Neuronal stem cell (in vitro differentiated cells): Measurements from ENCODE around the gene HEPACAM.

Experiments used
- DNase-seq: peaks from one replicate; pipeline ENCODE4 v3.0.0-alpha.2; 2013; ENCODE audit warnings: low spot score
- H2AFZ ChIP-seq: one replicate; pipeline ENCODE4 v1.6.1; 2013; ENCODE audit warnings: mild to moderate bottlenecking, low read length, inconsistent platforms
- H2AK5ac ChIP-seq: 2 replicates; pipeline ENCODE4 v1.6.1; 2013; ENCODE audit warnings: low read depth, mild to moderate bottlenecking, inconsistent platforms, low read length, moderate library complexity, mixed read lengths
- H2BK120ac ChIP-seq: 2 replicates; pipeline ENCODE4 v1.6.1; 2013; ENCODE audit warnings: low read depth, mild to moderate bottlenecking, inconsistent platforms, low read length, moderate library complexity, mixed read lengths
- H2BK12ac ChIP-seq: one replicate; pipeline ENCODE4 v1.6.1; 2013; ENCODE audit warnings: low read length, inconsistent platforms
- H2BK15ac ChIP-seq: 2 replicates; pipeline ENCODE4 v1.6.1; 2013; ENCODE audit warnings: mild to moderate bottlenecking, low read length, inconsistent platforms, mixed read lengths
- H2BK5ac ChIP-seq: one replicate; pipeline ENCODE4 v1.6.1; 2013; ENCODE audit warnings: inconsistent platforms, mild to moderate bottlenecking, low read length, moderate library complexity
- H3K14ac ChIP-seq: one replicate; pipeline ENCODE4 v1.6.1; 2013; ENCODE audit warnings: low read length, inconsistent platforms
- H3K18ac ChIP-seq: 2 replicates; pipeline ENCODE4 v1.6.1; 2013; ENCODE audit warnings: low read length, inconsistent platforms
- H3K23ac ChIP-seq: 2 replicates; pipeline ENCODE4 v1.6.1; 2013; ENCODE audit warnings: low read depth, mild to moderate bottlenecking, mixed read lengths, low read length, inconsistent platforms; ENCODE audit not compliant: poor library complexity
- H3K27ac ChIP-seq: replicated peaks from 3 replicates; pipeline ENCODE4 v1.5.1; 2013; ENCODE audit warnings: low read length, inconsistent platforms
- H3K27me3 ChIP-seq, 3 experiments: 2 replicates each; pipeline ENCODE4 v1.6.1; 2013; ENCODE audit warnings: low read length in 3 of 3, mild to moderate bottlenecking in 2 of 3, inconsistent platforms in 1 of 3, low read depth in 1 of 3, mixed read lengths in 1 of 3, moderate library complexity in 1 of 3; ENCODE audit not compliant: control insufficient read depth in 3 of 3, insufficient read depth in 3 of 3
- H3K36me3 ChIP-seq, 2 donors: replicated peaks in 1 of 2; 2 replicates each; pipeline ENCODE4 v1.6.1; 2013; ENCODE audit warnings: low read length in 2 of 2; ENCODE audit not compliant: control insufficient read depth in 2 of 2, insufficient read depth in 2 of 2
- H3K4ac ChIP-seq: 2 replicates; pipeline ENCODE4 v1.6.1; 2013; ENCODE audit warnings: inconsistent platforms, mild to moderate bottlenecking, low read length, moderate library complexity
- H3K4me1 ChIP-seq, 2 donors: 1 replicate in 1 of 2; 2 replicates in 1 of 2; pipeline ENCODE4 v1.6.1; 2013; ENCODE audit warnings: low read length in 2 of 2, low read depth in 1 of 2; ENCODE audit not compliant: control insufficient read depth in 2 of 2, insufficient read depth in 1 of 2
- H3K4me2 ChIP-seq: one replicate; pipeline ENCODE4 v1.6.1; 2013; ENCODE audit warnings: mild to moderate bottlenecking, low read length, inconsistent platforms; ENCODE audit not compliant: insufficient read depth, poor library complexity, severe bottlenecking
- H3K4me3 ChIP-seq, 2 donors: 2 replicates each; pipeline ENCODE4 v1.5.1; 2013; ENCODE audit warnings: low read length in 2 of 2, mild to moderate bottlenecking in 2 of 2, inconsistent platforms in 1 of 2, moderate library complexity in 1 of 2
- H3K79me1 ChIP-seq: one replicate; pipeline ENCODE4 v1.6.1; 2013; ENCODE audit warnings: low read depth, mild to moderate bottlenecking, inconsistent platforms, low read length, moderate library complexity
- H3K9ac ChIP-seq: one replicate; pipeline ENCODE4 v1.6.1; 2013; ENCODE audit warnings: mild to moderate bottlenecking, low read depth, low read length, inconsistent platforms; ENCODE audit not compliant: poor library complexity
- H3K9me3 ChIP-seq, 2 donors: replicated peaks in 1 of 2; 2 replicates each; pipeline versions ENCODE3 to v1.6.1; 2013; ENCODE audit warnings: low read length in 2 of 2, mild to moderate bottlenecking in 2 of 2, inconsistent platforms in 1 of 2, low read depth in 1 of 2, mixed read lengths in 1 of 2, moderate library complexity in 1 of 2; ENCODE audit not compliant: control insufficient read depth in 2 of 2, insufficient read depth in 1 of 2
- H4K8ac ChIP-seq: one replicate; pipeline ENCODE4 v1.6.1; 2013; ENCODE audit warnings: low read depth, mild to moderate bottlenecking, inconsistent platforms, low read length, moderate library complexity
- H4K91ac ChIP-seq: one replicate; pipeline ENCODE4 v1.6.1; 2013; ENCODE audit warnings: low read length, low read depth, mild to moderate bottlenecking, inconsistent platforms; ENCODE audit not compliant: poor library complexity
- WGBS, 2 donors: extraction: QIAGEN DNeasy Blood & Tissue Kit; methylation state at CpG; one replicate each; pipeline ENCODE4 v1.1.7; 2013; ENCODE audit warnings: missing lambda C conversion rate in 2 of 2, mixed read lengths in 1 of 2; ENCODE audit not compliant: insufficient read length in 2 of 2, insufficient replicate concordance in 1 of 2; ENCODE audit errors: extremely low coverage in 2 of 2; 5-methylcytosine and 5-hydroxymethylcytosine counted together

HEPACAM gene

GRCh38 chr11:124943741-124944140 lies 7.9 kb upstream of the HEPACAM start:
- no peak overlapping the region for H3K27ac ChIP-seq
- H2AFZ ChIP-seq = no peak overlapping the region
- H3K9ac ChIP-seq = no peak overlapping the region
- no peak overlapping the region for H3K14ac ChIP-seq
- H2AK5ac ChIP-seq = no peak overlapping the region
- no peaks in the 10 kb centered on the region for H3K9me3 ChIP-seq
- H3K4ac ChIP-seq = no peak overlapping the region
- H2BK5ac ChIP-seq = no peak overlapping the region
- H4K91ac ChIP-seq = no peak overlapping the region
- peak overlapping the region; percentile 74 for H3K18ac ChIP-seq
- H2BK15ac ChIP-seq = no peak overlapping the region
- H2BK12ac ChIP-seq = no peak overlapping the region
- no peaks in the 10 kb centered on the region for H3K36me3 ChIP-seq
- H4K8ac ChIP-seq = no peak overlapping the region
- H2BK120ac ChIP-seq = no peak overlapping the region
- no peak overlapping the region for H3K23ac ChIP-seq
- peaks cover 10 to 13% of the 10 kb centered on the region in 2 donors for H3K4me1 ChIP-seq
- no peak for DNase-seq
- WGBS, 2 donors = no CpG with 5 or more reads among the region's 1 CpG
- no peaks in the 10 kb centered on the region for H3K27me3 ChIP-seq
- H3K4me3 ChIP-seq = no peak overlapping the region
- H3K4me2 ChIP-seq = no peak overlapping the region
- H3K79me1 ChIP-seq = no peaks in the 10 kb centered on the region

- Histone ChIP-seq H3K79me1 (no peaks in the 10 kb centered on the region), H3K9me3 (no peaks in the 10 kb centered on the region), H3K27ac (no peak overlapping the region), H4K8ac (no peak overlapping the region), H3K9ac (no peak overlapping the region), H2BK12ac (no peak overlapping the region), H2BK15ac (no peak overlapping the region), H4K91ac (no peak overlapping the region), H3K14ac (no peak overlapping the region), H2AK5ac (no peak overlapping the region), H3K36me3 (no peaks in the 10 kb centered on the region), H3K4me1 (peaks cover 10 to 13% of the 10 kb centered on the region in 2 donors), H2BK120ac (no peak overlapping the region), H3K4me2 (no peak overlapping the region), H3K27me3 (no peaks in the 10 kb centered on the region), H3K4ac (no peak overlapping the region), H3K23ac (no peak overlapping the region), H3K4me3 (no peak overlapping the region), H2AFZ (peak overlapping the region; percentile 85), H2BK5ac (no peak overlapping the region), H3K18ac (peak overlapping the region; percentile 44)
- DNase-seq = no peak
- no CpG with 5 or more reads among the region's 5 CpGs for WGBS, 2 donors
These were observed 7.4 kb upstream of the HEPACAM start for GRCh38 chr11:124943254-124943616.

GRCh38 chr11:124942466-124943253 lies 6.8 kb upstream of the HEPACAM start:
- H3K18ac ChIP-seq = no peak overlapping the region
- no peak overlapping the region for H2BK15ac ChIP-seq
- no peak overlapping the region for H2BK120ac ChIP-seq
- no peaks in the 10 kb centered on the region for H3K36me3 ChIP-seq
- no CpG with 5 or more reads among the region's 6 CpGs for WGBS, 2 donors
- no peak overlapping the region for H4K8ac ChIP-seq
- no peak overlapping the region for H4K91ac ChIP-seq
- DNase-seq = peak; percentile 23
- H3K4me2 ChIP-seq = no peak overlapping the region
- peaks cover 0 to 5% (median 0%) of the 10 kb centered on the region in 3 experiments for H3K27me3 ChIP-seq
- H3K4me3 ChIP-seq = no peak overlapping the region
- H3K14ac ChIP-seq = no peak overlapping the region
- H3K79me1 ChIP-seq = no peaks in the 10 kb centered on the region
- H3K27ac ChIP-seq = peak overlapping the region; percentile 65
- peaks cover 10 to 13% of the 10 kb centered on the region in 2 donors for H3K4me1 ChIP-seq
- H3K23ac ChIP-seq = no peak overlapping the region
- H2AK5ac ChIP-seq = no peak overlapping the region
- no peaks in the 10 kb centered on the region for H3K9me3 ChIP-seq
- H2BK5ac ChIP-seq = no peak overlapping the region
- H2AFZ ChIP-seq = peak overlapping the region; percentile 85
- no peak overlapping the region for H3K4ac ChIP-seq
- no peak overlapping the region for H2BK12ac ChIP-seq
- no peak overlapping the region for H3K9ac ChIP-seq

- no peaks in the 10 kb centered on the region for H3K9me3 ChIP-seq
- no CpG with 5 or more reads among the region's 1 CpG for WGBS, 2 donors
- no peak overlapping the region for H2BK5ac ChIP-seq
- H2BK12ac ChIP-seq = no peak overlapping the region
- H3K27ac ChIP-seq = no peak overlapping the region
- no peak overlapping the region for H2BK15ac ChIP-seq
- H3K23ac ChIP-seq = no peak overlapping the region
- no peak overlapping the region for H3K18ac ChIP-seq
- H4K8ac ChIP-seq = no peak overlapping the region
- no peak overlapping the region for H3K4me2 ChIP-seq
- DNase-seq = no peak
- H4K91ac ChIP-seq = no peak overlapping the region
- no peak overlapping the region for H2AK5ac ChIP-seq
- peaks cover 10 to 13% of the 10 kb centered on the region in 2 donors for H3K4me1 ChIP-seq
- no peak overlapping the region for H2BK120ac ChIP-seq
- H2AFZ ChIP-seq = no peak overlapping the region
- no peaks in the 10 kb centered on the region for H3K36me3 ChIP-seq
- no peak overlapping the region for H3K4me3 ChIP-seq
- no peak overlapping the region for H3K14ac ChIP-seq
- H3K79me1 ChIP-seq = no peaks in the 10 kb centered on the region
- peaks cover 0 to 11% (median 0%) of the 10 kb centered on the region in 3 experiments for H3K27me3 ChIP-seq
- no peak overlapping the region for H3K9ac ChIP-seq
- no peak overlapping the region for H3K4ac ChIP-seq
These were observed 5.9 kb upstream of the HEPACAM start for GRCh38 chr11:124941703-124942102.
